ENCODE data around the gene NTRK2. TPM values are rescaled to one million over a fixed set of nuclear protein-coding genes. Genes with fewer than 3 reads are reported as not detected.

NTRK2 gene
- total RNA-seq, 1 donor from 2014 or later: 4.6 TPM

GRCh38 chr9:84875193-84875592 lies 205.7 kb downstream of the NTRK2 start:
- H3K27me3 Mint-ChIP-seq (ENCODE audit: low read depth, unreplicated experiment): no peaks in the 10 kb centered on the region

GRCh38 chr9:84879631-84880030 lies 210.1 kb downstream of the NTRK2 start:
- FAIRE-seq (no peak), DNase-seq (ENCODE audit: low read depth) (no peak)
- no peak overlapping the region for H3K27ac Mint-ChIP-seq (ENCODE audit: unreplicated experiment)
- Histone ChIP-seq H3K27me3 (ENCODE audit: insufficient read depth, low read length) (no peaks in the 10 kb centered on the region), H3K27ac (ENCODE audit: low read depth, low read length) (no peak overlapping the region), H3K4me2 (ENCODE audit: low read length) (no peak overlapping the region), H3K79me2 (ENCODE audit: insufficient read depth, low read length) (no peaks in the 10 kb centered on the region), H4K20me1 (ENCODE audit: insufficient read depth, low read length) (no peaks in the 10 kb centered on the region), H2AFZ (ENCODE audit: low read depth, low read length) (no peak overlapping the region), H3K36me3 (ENCODE audit: insufficient read depth, low read length) (no peaks in the 10 kb centered on the region), H3K4me3 (ENCODE audit: insufficient read depth, low read depth, low read length) (no peak overlapping the region), H3K4me1 (ENCODE audit: insufficient read depth, low read length) (no peaks in the 10 kb centered on the region), H3K9me3 (ENCODE audit: insufficient read depth, low read depth, low read length) (no peaks in the 10 kb centered on the region), H3K9ac (ENCODE audit: low read length) (no peak overlapping the region)
- TF ChIP-seq EZH2 (IDR thresholded peaks at IDR 0.05; ENCODE audit: insufficient read depth, low read length) (no peak), CTCF (IDR thresholded peaks at IDR 0.05; ENCODE audit: insufficient read depth, low read depth, low read length) (no peak)
- no peaks in the 10 kb centered on the region for H3K27me3 Mint-ChIP-seq (ENCODE audit: low read depth, unreplicated experiment)
- no peaks in the 10 kb centered on the region for H3K36me3 Mint-ChIP-seq (ENCODE audit: low read depth, unreplicated experiment)
- H3K4me3 Mint-ChIP-seq (ENCODE audit: unreplicated experiment): no peak overlapping the region
- H3K9me3 Mint-ChIP-seq (ENCODE audit: unreplicated experiment): no peaks in the 10 kb centered on the region
- no peaks in the 10 kb centered on the region for H3K4me1 Mint-ChIP-seq (ENCODE audit: low read depth, unreplicated experiment)

More at GRCh38 chr9:84875193-84875592, 205.7 kb downstream of the NTRK2 start:
- Histone ChIP-seq H3K27me3 (ENCODE audit: insufficient read depth, low read length) (no peaks in the 10 kb centered on the region), H4K20me1 (ENCODE audit: insufficient read depth, low read length) (no peaks in the 10 kb centered on the region), H3K4me3 (ENCODE audit: insufficient read depth, low read depth, low read length) (no peak overlapping the region), H3K79me2 (ENCODE audit: insufficient read depth, low read length) (no peaks in the 10 kb centered on the region), H3K4me1 (ENCODE audit: insufficient read depth, low read length) (no peaks in the 10 kb centered on the region), H3K36me3 (ENCODE audit: insufficient read depth, low read length) (no peaks in the 10 kb centered on the region), H2AFZ (ENCODE audit: low read depth, low read length) (no peak overlapping the region), H3K9ac (ENCODE audit: low read length) (no peak overlapping the region), H3K27ac (ENCODE audit: low read depth, low read length) (no peak overlapping the region), H3K4me2 (ENCODE audit: low read length) (no peak overlapping the region), H3K9me3 (ENCODE audit: insufficient read depth, low read depth, low read length) (no peaks in the 10 kb centered on the region)
- peaks cover 4% of the 10 kb centered on the region for H3K4me1 Mint-ChIP-seq (ENCODE audit: low read depth, unreplicated experiment)
- no peak overlapping the region for H3K4me3 Mint-ChIP-seq (ENCODE audit: unreplicated experiment)
- TF ChIP-seq EZH2 (IDR thresholded peaks at IDR 0.05; ENCODE audit: insufficient read depth, low read length) (no peak), CTCF (IDR thresholded peaks at IDR 0.05; ENCODE audit: insufficient read depth, low read depth, low read length) (no peak)
- no peak for DNase-seq (ENCODE audit: low read depth)
- H3K27ac Mint-ChIP-seq (ENCODE audit: unreplicated experiment): no peak overlapping the region
- H3K36me3 Mint-ChIP-seq (ENCODE audit: low read depth, unreplicated experiment): no peaks in the 10 kb centered on the region
- no peaks in the 10 kb centered on the region for H3K9me3 Mint-ChIP-seq (ENCODE audit: unreplicated experiment)
- no peak for FAIRE-seq

GRCh38 chr9:84880835-84881234 lies 211.3 kb downstream of the NTRK2 start:
- no peak overlapping the region for H2AFZ ChIP-seq (ENCODE audit: low read depth, low read length)
- Mint-ChIP-seq H3K27ac (ENCODE audit: unreplicated experiment) (no peak overlapping the region), H3K27me3 (ENCODE audit: low read depth, unreplicated experiment) (no peaks in the 10 kb centered on the region), H3K9me3 (ENCODE audit: unreplicated experiment) (no peaks in the 10 kb centered on the region), H3K4me1 (ENCODE audit: low read depth, unreplicated experiment) (no peaks in the 10 kb centered on the region), H3K36me3 (ENCODE audit: low read depth, unreplicated experiment) (no peaks in the 10 kb centered on the region), H3K4me3 (ENCODE audit: unreplicated experiment) (no peak overlapping the region)
- DNase-seq (ENCODE audit: low read depth): no peak
- no peak for FAIRE-seq
- no peaks in the 10 kb centered on the region for H3K79me2 ChIP-seq (ENCODE audit: insufficient read depth, low read length)
- no peaks in the 10 kb centered on the region for H3K36me3 ChIP-seq (ENCODE audit: insufficient read depth, low read length)
- no peaks in the 10 kb centered on the region for H4K20me1 ChIP-seq (ENCODE audit: insufficient read depth, low read length)
- no peak overlapping the region for H3K4me3 ChIP-seq (ENCODE audit: insufficient read depth, low read depth, low read length)
- H3K4me1 ChIP-seq (ENCODE audit: insufficient read depth, low read length): no peaks in the 10 kb centered on the region
- H3K27ac ChIP-seq (ENCODE audit: low read depth, low read length): no peak overlapping the region
- H3K4me2 ChIP-seq (ENCODE audit: low read length): no peak overlapping the region
- no peak overlapping the region for H3K9ac ChIP-seq (ENCODE audit: low read length)
- H3K9me3 ChIP-seq (ENCODE audit: insufficient read depth, low read depth, low read length): no peaks in the 10 kb centered on the region
- no peaks in the 10 kb centered on the region for H3K27me3 ChIP-seq (ENCODE audit: insufficient read depth, low read length)
- TF ChIP-seq CTCF (IDR thresholded peaks at IDR 0.05; ENCODE audit: insufficient read depth, low read depth, low read length) (no peak), EZH2 (IDR thresholded peaks at IDR 0.05; ENCODE audit: insufficient read depth, low read length) (no peak)
